ENCODE measurements around the gene PHOSPHO1.
A peak's percentile ranks its signal among the peaks of the same experiment; 100 is the strongest.
"Not testable (repeated sequence)": the region's sequence is repeated elsewhere in the genome, so short reads cannot be mapped to it uniquely, and the experiment has no call there.

The PHOSPHO1 gene

DNA sequence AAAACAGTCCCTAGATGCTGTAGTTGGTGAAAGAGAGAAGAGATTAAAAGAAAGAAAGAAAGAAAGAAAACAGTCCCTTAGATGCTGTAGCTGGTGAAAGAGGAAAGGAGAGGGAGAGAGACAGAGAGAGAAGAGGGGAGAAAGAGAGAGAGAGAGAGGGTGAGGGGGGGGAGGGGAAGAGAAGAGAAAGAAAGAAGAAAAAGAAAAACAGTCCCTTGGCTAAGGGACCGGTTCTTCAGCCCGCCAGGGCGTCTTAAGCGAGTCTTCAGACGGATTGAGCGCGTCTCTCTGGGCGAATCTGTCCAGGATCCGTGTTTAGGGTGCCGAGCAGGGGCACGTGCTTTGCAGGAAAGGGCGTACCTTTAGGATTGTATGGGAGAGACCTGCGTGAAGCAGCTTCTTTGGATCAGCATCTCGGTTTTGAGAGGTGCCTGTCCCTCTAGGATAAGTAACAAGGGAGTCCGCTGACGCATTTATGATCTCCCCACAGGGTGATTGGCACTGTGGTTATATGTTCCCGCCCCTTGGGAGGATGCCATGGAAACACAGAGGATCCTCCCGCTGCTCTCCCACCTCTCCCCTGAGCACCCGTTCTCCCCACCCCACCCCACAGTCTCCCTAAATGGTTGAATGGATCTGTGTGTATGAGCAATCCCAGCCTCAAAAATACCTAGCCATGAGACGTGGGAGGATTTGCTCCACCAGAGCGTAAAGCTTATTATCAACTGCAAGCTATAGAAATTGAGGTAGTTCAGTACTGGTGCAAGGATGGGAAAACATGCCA, 36.9 kb downstream of the PHOSPHO1 start:
- no peak for DNase-seq (ENCODE audit: low read depth)

DNA sequence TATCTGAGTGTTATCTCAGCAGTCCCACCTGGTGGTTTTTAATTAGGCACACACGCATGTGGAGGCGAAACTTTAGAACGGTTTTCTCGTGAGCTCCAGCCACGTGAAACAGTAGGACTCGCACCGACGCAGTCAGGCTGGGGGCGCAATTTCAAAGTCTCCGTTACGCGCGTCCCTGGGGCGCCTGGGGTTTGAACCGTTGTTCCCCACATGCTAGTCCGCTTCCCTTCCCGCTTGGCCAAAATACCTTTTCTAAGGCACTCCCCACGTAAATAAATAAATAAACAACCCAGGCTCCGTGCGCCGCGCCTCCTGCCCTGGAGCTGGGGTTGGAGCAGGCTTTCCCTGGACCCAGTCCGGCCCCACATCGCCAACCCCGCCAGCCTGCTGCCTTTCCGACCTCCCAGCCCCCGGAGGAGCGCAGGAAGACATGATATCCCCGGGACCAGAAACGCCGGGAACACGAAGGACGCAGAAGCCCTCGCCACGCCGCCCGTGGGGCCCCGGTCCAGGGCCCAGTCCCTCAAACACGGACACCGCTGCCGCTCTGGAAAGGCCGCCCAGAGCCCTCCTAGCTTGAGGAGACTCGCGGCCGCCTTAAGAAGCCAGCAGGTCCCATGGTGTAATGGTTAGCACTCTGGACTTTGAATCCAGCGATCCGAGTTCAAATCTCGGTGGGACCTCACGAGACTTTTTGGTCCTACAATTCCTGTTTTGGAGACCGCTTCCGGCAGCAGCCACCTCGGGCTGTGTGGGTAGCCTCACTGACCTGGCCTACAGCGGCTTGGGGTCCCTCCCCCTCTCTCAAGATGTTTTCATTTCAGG, 38.5 kb downstream of the PHOSPHO1 start:
- DNase-seq (ENCODE audit: low read depth), result peak; percentile 86

DNA sequence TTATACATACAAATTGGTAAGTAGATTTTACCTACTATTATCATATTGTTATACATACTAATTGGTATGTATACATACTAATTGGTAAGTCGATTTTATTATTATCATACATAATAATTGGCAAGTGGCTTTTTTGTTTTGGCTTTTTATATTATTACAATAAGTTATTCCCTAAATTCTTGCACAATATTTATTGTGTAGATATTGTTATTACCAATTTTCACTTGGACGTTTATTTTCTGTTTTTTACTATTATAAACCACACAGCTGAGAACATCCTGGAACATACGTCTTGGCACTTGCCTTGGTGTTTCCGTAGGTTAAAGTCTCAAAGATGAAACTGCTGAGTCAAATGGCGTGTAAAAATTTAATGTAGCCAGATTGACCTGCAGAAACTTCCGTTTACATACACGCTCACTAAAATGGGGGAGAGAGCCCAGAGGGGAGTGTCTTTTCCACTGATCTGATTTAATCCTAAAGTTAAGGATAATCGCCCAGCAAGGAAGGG, 39.1 kb downstream of the PHOSPHO1 start:
- no peak for DNase-seq (ENCODE audit: low read depth)

DNA sequence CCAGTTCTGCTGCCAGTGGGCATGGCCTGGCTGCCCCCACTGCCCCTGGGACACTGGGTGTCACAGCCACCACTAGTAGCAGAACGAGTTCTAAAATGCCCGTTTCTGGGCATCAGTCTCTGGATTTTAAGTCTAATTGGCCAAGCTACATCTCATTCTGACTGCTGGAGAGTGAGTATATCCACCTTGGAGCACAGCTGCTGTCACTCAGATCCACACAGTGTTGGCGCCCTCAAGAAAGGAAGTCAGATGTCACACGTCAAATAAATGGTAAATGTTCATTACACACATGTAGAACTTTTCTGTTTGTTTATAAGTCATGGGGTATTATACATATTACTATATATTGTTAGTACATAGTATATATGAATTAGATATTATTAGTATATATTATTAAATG, 39.7 kb downstream of the PHOSPHO1 start:
- no peak for DNase-seq (ENCODE audit: low read depth)

DNA sequence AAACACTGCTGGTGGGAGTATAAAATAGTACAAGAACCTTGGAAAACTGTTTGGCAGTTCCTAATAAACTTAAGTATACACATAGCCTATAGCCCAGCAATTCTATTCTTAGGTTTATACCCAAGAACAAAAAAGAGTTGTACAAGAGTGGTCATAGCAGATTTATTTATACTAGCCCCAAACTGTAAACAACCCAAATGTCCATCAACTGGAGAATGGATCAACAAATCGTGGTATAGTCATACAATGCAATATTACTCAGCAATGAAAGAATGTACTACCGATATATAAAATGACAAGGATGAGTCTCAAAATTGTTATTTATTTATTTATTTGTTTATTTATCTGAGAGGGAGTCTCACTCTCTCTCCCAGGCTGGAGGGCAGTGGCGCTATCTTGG, 43.3 kb downstream of the PHOSPHO1 start:
- DNase-seq (ENCODE audit: low read depth), result no peak

DNA sequence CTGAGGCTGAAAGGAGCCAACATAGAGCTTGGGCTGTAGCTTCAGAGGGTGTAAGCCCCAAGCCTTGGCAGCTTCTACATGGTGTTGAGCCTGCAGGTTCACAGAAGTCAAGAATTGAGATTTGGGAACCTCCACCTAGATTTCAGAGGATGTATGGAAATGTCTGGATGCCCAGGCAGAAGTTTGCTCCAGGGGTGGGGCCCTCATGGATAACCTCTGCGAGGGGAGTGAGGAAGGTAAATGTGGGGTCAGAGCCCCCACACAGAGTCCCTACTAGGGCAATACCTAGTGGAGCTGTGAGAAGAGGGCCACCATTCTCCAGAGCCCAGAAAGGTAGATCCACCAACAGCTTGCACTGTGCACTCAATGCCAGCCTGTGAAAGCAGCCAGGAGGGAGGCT, 45.2 kb downstream of the PHOSPHO1 start:
- DNase-seq (ENCODE audit: low read depth), result not testable (repeated sequence)

DNA sequence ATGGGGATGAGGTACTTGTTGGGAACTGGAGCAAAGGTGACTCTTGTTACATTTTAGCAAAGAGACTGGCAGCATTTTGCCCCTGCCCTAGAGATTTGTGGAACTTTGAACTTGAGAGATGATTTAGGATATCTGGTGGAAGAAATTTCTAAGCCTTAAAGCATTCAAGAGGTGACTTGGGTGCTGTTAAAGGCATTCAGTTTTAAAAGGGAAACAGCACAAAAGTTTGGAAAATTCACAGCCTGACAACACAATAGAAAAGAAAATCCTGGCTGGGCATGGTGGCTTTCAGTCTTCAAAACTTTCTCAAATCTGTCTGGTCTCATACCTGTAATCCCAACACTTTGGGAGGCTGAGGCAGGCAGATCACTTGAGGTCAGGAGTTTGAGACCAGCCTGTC, 46.1 kb downstream of the PHOSPHO1 start:
- DNase-seq (ENCODE audit: low read depth), result not testable (repeated sequence)

DNA sequence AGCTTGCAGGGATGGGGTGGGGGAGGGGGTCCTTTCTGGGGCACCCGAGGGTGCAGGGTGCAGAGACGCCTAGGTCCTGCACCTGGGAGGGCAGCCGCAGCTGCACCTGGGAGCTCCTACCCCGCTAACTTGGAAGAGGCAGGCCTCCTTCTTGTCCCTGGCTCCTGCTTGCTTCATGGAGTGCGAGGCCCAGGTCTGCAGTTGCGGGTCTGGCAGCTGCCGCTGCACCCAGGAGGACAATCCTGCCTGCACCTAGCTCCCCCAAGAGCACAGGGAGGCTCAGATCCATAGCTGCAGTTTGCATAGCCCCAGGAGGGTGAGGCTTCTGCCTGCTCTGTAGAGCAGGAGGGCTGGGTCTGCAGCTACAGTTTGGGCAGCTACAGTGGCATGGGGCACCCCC, 46.8 kb downstream of the PHOSPHO1 start:
- DNase-seq (ENCODE audit: low read depth), result no peak

DNA sequence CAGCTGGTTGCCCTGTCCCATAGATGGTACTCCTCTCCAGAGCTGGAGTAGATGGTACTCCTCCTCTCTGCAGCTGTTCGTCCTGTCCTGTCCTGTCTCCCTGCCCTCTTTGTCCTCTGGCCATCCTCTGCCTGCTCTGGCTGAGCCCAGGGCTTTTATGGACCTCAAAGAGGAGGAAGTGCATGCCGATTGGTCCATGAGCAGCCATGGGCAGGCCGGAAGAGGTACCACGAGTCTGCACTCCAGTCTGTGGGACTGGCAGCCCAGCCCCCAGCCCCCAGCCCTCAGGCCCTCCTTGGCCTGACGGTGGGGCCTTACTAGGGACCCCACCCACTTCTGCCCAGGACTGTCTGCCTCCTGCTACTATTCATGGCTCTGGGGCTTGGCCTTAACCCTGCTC, 47.2 kb downstream of the PHOSPHO1 start:
- no peak for DNase-seq (ENCODE audit: low read depth)

DNA sequence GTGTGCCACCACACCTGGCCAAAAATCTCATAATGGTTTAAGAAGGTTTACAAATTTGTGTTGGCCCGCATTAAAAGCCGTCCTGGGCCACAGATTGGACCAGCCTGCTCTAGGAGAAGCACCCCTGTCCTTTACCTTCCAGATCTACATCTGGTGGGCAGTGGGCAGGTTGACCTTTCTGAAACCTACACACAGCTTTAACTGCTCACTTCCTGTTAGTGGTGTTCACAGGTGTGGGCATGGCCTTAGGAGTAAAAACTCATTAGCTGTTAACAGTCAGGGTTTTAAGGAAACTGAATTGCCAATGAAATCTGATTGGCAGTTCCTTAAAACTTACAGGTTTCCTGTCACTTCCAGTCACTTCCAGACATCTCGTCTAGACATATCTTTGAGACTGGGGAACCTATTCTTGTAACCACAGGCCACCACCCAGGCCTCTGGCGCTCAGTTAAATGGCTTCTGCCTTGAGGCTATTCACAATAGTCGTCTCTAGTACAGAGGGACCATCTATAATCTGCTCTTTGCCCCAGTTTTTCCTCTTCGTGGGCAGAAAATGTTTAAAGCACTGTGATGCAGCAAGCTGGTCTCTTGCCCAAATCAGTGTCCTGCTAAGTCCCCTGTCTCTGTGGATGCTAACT, 49.5 kb downstream of the PHOSPHO1 start:
- no peak for DNase-seq (ENCODE audit: low read depth)

DNA sequence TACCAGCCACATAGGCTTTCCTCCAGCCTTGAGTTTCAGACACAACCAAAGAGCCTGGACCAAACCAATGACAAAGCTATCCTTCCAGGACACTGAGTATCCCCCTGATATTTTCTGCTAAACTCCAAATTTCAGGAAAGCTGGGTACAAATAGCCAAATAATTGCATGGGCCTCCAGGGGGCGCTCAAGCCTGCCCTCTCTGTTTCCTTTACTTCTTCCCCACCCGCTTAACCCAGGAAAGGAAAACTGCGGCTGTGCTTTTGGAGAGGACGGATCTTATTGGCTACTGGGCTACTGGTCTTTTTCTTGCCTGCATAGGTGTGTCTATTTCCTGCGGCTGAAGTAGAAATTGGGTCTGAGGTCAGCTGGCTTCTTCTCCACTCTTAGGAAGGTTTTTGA, 50.3 kb downstream of the PHOSPHO1 start:
- peak; percentile 31 for DNase-seq (ENCODE audit: low read depth)

DNA sequence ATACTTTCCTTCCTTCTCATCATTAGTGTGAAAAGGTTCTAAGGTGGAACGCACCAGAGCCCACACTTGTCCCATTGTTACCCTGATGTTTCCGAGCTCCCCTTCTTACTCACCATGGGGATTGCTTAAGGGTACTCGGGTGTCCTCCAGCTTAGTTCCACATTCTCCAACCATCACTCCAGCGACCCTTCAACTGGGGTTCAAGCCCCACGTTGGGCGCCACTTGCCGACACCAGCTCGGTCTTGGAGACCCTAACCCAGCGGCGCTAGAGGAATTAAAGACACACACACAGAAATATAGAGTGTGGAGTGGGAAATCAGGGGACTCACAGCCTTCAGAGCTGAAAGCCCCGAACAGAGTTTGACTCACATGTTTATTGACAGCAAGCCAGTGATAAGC, 54.6 kb downstream of the PHOSPHO1 start:
- DNase-seq (ENCODE audit: low read depth), result not testable (repeated sequence)
